ENCODE measurements around the gene ATP9A.
"Not testable (repeated sequence)": the region's sequence is repeated elsewhere in the genome, so short reads cannot be mapped to it uniquely, and the experiment has no call there.

Gene ATP9A

GRCh38 chr20:51654060-51654459, 114.1 kb downstream of the ATP9A start:
- DNase-seq (ENCODE audit: low read depth), result no peak

- DNase-seq (ENCODE audit: low read depth), result no peak
Measured at GRCh38 chr20:51653226-51653625, 115.0 kb downstream of the ATP9A start.

- DNase-seq (ENCODE audit: low read depth), result no peak
Measured at GRCh38 chr20:51651921-51652549, 116.2 kb downstream of the ATP9A start.

- no peak for DNase-seq (ENCODE audit: low read depth)
Measured at GRCh38 chr20:51650685-51651134, 117.5 kb downstream of the ATP9A start.

- no peak for DNase-seq (ENCODE audit: low read depth)
Measured at GRCh38 chr20:51648571-51648947, 119.6 kb downstream of the ATP9A start.

GRCh38 chr20:51647674-51648570, 120.3 kb downstream of the ATP9A start:
- DNase-seq (ENCODE audit: low read depth), result no peak

GRCh38 chr20:51643810-51644209, 124.4 kb downstream of the ATP9A start:
- DNase-seq (ENCODE audit: low read depth), result not testable (repeated sequence)

- no peak for DNase-seq (ENCODE audit: low read depth)
Measured at GRCh38 chr20:51643390-51643789, 124.8 kb downstream of the ATP9A start.

GRCh38 chr20:51641866-51642265, 126.3 kb downstream of the ATP9A start:
- DNase-seq (ENCODE audit: low read depth), result no peak

GRCh38 chr20:51640743-51641142, 127.4 kb downstream of the ATP9A start:
- no peak for DNase-seq (ENCODE audit: low read depth)

GRCh38 chr20:51639206-51639832, 128.9 kb downstream of the ATP9A start:
- DNase-seq (ENCODE audit: low read depth), result peak; percentile 56

GRCh38 chr20:51637241-51637640, 130.9 kb downstream of the ATP9A start:
- no peak for DNase-seq (ENCODE audit: low read depth)

- no peak for DNase-seq (ENCODE audit: low read depth)
Measured at GRCh38 chr20:51636123-51636522, 132.1 kb downstream of the ATP9A start.

- no peak for DNase-seq (ENCODE audit: low read depth)
Measured at GRCh38 chr20:51635680-51636079, 132.5 kb downstream of the ATP9A start.

GRCh38 chr20:51634877-51635276, 133.3 kb downstream of the ATP9A start:
- no peak for DNase-seq (ENCODE audit: low read depth)

GRCh38 chr20:51634257-51634656, 133.9 kb downstream of the ATP9A start:
- no peak for DNase-seq (ENCODE audit: low read depth)

- DNase-seq (ENCODE audit: low read depth), result no peak
Measured at GRCh38 chr20:51633430-51633829, 134.8 kb downstream of the ATP9A start.

- DNase-seq (ENCODE audit: low read depth), result no peak
Measured at GRCh38 chr20:51631953-51632352, 136.2 kb downstream of the ATP9A start.

GRCh38 chr20:51631011-51631950, 136.9 kb downstream of the ATP9A start:
- DNase-seq (ENCODE audit: low read depth), result peak; percentile 30

- DNase-seq (ENCODE audit: low read depth), result no peak
Measured at GRCh38 chr20:51629399-51630058, 138.7 kb downstream of the ATP9A start.

All from activated T-cell treated with anti-CD3 and anti-CD28 coated beads for 48 hours (primary cell).